ENCODE results near the gene GBGT1. TPM values are rescaled to one million over a fixed set of nuclear protein-coding genes. Genes with fewer than 3 reads are reported as not detected.
A peak's percentile ranks its signal among the peaks of the same experiment; 100 is the strongest.

The GBGT1 gene
- total and polyA plus RNA-seq, 4 experiments from 2014 or later = 0.16 to 6.3 (median 2.1) TPM

DNA sequence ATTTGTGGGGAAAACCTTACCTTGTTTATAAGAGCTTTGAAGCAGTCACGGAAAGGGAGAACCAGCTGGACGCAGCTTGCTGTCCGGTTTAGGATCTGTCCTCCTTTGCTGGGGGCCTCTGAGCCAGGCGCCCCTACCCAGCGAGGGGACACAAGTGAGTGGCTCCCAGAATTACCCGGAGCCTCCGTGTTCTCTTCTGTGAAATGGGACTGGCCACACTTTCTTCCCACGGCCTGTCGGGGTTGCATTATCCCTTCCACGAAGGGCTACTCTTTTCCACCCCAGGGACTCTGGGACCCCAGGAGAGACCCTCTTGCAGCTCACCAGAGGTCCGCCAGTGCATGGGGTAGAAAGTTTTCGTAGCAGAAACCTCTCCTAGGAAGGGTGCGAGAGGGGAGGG, 477 bp upstream of the GBGT1 start:
- Mint-ChIP-seq H3K4me1 (peaks cover 3 to 11% (median 7%) of the 10 kb centered on the region in 4 donors), H3K27me3 (no peaks in the 10 kb centered on the region), H3K27ac (peak overlapping the region in 1 of 7 donors; percentile 73), H3K36me3 (no peaks in the 10 kb centered on the region), H3K9me3 (no peaks in the 10 kb centered on the region), H3K4me3 (peak overlapping the region in 7 of 8 donors; percentile 35 to 82 (median 59))
- no peak overlapping the region for H3K27ac ChIP-seq (ENCODE audit: low read depth, low read length)
- DNase-seq = no peak
- POLR2A ChIA-PET (ENCODE audit: partially characterized antibody) = interaction anchor here (0.5 to 0.7 kb wide), 2 partner anchors 8 to 133 kb away, joined by 3 to 4 read pairs; partner anchors contain the start of gene GTF3C5
- no peaks in the 10 kb centered on the region for H3K27me3 ChIP-seq (ENCODE audit: insufficient read depth, low read length)
- CTCF ChIA-PET (ENCODE audit: partially characterized antibody) = interaction anchor here (0.7 to 1.1 kb wide), 2 partner anchors 13 to 61 kb away, joined by 3 read pairs; no protein-coding TSS in a partner anchor
- no peaks in the 10 kb centered on the region for H3K36me3 ChIP-seq (ENCODE audit: insufficient read depth, low read length)
- H3K4me1 ChIP-seq (ENCODE audit: insufficient read depth, low read length) = peaks cover 12% of the 10 kb centered on the region
- H3K4me3 ChIP-seq (ENCODE audit: low read length in 2 of 2) = peak overlapping the region in 1 of 2 donors; percentile 30
- H3K9me3 ChIP-seq (ENCODE audit: control insufficient read depth in 1 of 2, low read length in 2 of 2) = no peaks in the 10 kb centered on the region
- intact Hi-C loops (cut with micrococcal nuclease) = no loop called here

- Mint-ChIP-seq H3K4me3 (peak overlapping the region; percentile 15 to 83 (median 67)), H3K27me3 (no peaks in the 10 kb centered on the region), H3K36me3 (no peaks in the 10 kb centered on the region), H3K4me1 (peaks cover 3 to 11% (median 7%) of the 10 kb centered on the region in 4 donors), H3K27ac (peak overlapping the region in 1 of 7 donors; percentile 83), H3K9me3 (no peaks in the 10 kb centered on the region)
- Histone ChIP-seq H3K9me3 (ENCODE audit: control insufficient read depth in 1 of 2, low read length in 2 of 2) (no peaks in the 10 kb centered on the region), H3K27me3 (ENCODE audit: insufficient read depth, low read length) (no peaks in the 10 kb centered on the region), H3K4me1 (ENCODE audit: insufficient read depth, low read length) (peaks cover 12% of the 10 kb centered on the region), H3K27ac (ENCODE audit: low read depth, low read length) (no peak overlapping the region), H3K4me3 (ENCODE audit: low read length in 2 of 2) (peak overlapping the region in 1 of 2 donors; percentile 30), H3K36me3 (ENCODE audit: insufficient read depth, low read length) (no peaks in the 10 kb centered on the region)
- POLR2A ChIA-PET (ENCODE audit: partially characterized antibody) = no interaction called here
- DNase-seq = no peak
- CTCF ChIA-PET (ENCODE audit: partially characterized antibody) = no interaction called here
- intact Hi-C loops (cut with micrococcal nuclease) = no loop called here
Observed at GRCh38 chr9:133162861-133163503, 732 bp downstream of the GBGT1 start.

- ChIA-PET CTCF (ENCODE audit: partially characterized antibody) (interaction anchor here (1.1 to 19.9 kb wide), 2 partner anchors 26 to 53 kb away, joined by 3 to 596 read pairs; partner anchors contain the start of gene RALGDS), POLR2A (ENCODE audit: partially characterized antibody) (no interaction called here)
- Histone ChIP-seq H3K4me3 (ENCODE audit: low read length in 2 of 2) (no peak overlapping the region), H3K27me3 (ENCODE audit: insufficient read depth, low read length) (no peaks in the 10 kb centered on the region), H3K27ac (ENCODE audit: low read depth, low read length) (no peak overlapping the region), H3K9me3 (ENCODE audit: control insufficient read depth in 1 of 2, low read length in 2 of 2) (no peaks in the 10 kb centered on the region), H3K4me1 (ENCODE audit: insufficient read depth, low read length) (peaks cover 12% of the 10 kb centered on the region), H3K36me3 (ENCODE audit: insufficient read depth, low read length) (no peaks in the 10 kb centered on the region)
- Mint-ChIP-seq H3K36me3 (no peaks in the 10 kb centered on the region), H3K4me3 (peak overlapping the region in 7 of 8 donors; percentile 8 to 77 (median 63)), H3K9me3 (no peaks in the 10 kb centered on the region), H3K27ac (peak overlapping the region in 2 of 7 donors; percentile 34 to 60), H3K4me1 (peaks cover 3 to 11% (median 7%) of the 10 kb centered on the region in 4 donors), H3K27me3 (no peaks in the 10 kb centered on the region)
- intact Hi-C loops (cut with micrococcal nuclease) = no loop called here
- DNase-seq = no peak
Observed at GRCh38 chr9:133161547-133161950, 2.2 kb downstream of the GBGT1 start.

DNA sequence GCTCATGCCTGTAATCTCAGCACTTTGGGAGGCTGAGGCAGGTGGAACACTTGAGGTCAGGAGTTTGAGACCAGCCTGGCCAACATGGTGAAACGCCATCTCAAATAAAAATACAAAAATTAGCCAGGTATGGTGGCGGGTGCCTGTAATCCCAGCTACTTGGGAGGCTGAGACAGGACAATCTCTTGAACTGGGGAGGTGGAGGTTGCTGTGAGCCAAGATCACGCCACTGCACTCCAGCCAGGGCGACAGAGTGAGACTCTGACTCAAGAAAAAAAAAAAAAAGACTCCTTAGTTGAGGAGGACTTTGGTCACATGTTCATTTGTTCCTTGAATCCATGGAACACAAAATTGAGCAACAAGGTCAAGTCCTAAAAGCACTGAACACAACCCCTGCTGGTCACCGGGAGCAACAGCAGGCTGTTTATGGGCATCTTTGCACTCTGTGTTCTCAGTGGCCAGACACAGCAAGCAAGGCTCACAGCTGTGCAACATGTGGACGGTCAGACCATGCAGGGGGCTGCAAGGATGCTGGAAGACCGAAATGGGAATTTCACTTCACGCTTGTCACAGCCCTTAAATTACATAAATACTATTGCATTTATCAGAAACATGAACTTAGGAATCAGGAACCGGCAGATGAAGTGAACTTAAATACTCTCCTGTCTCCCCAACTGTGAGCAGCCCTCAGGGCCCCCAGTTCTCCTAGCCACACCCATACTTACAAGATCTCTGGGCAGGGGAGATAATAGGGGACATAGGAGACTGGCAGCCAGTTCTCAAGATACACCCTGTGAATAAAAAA, 2.8 kb downstream of the GBGT1 start:
- H3K4me1 ChIP-seq (ENCODE audit: insufficient read depth, low read length) = peaks cover 12% of the 10 kb centered on the region
- Mint-ChIP-seq H3K9me3 (no peaks in the 10 kb centered on the region), H3K27ac (peak overlapping the region in 3 of 7 donors; percentile 5 to 76 (median 55)), H3K36me3 (no peaks in the 10 kb centered on the region), H3K27me3 (no peaks in the 10 kb centered on the region), H3K4me3 (peak overlapping the region in 5 of 8 donors; percentile 8 to 81 (median 49)), H3K4me1 (peaks cover 3 to 11% (median 7%) of the 10 kb centered on the region in 4 donors)
- H3K4me3 ChIP-seq (ENCODE audit: low read length in 2 of 2) = no peak overlapping the region
- no peak overlapping the region for H3K27ac ChIP-seq (ENCODE audit: low read depth, low read length)
- H3K36me3 ChIP-seq (ENCODE audit: insufficient read depth, low read length) = no peaks in the 10 kb centered on the region
- intact Hi-C loops (cut with micrococcal nuclease) = no loop called here
- CTCF ChIA-PET (ENCODE audit: partially characterized antibody) = interaction anchor here (0.7 to 19.9 kb wide), 2 partner anchors 52 to 502 kb away, joined by 3 to 596 read pairs; partner anchors contain the start of gene RALGDS
- no peaks in the 10 kb centered on the region for H3K9me3 ChIP-seq (ENCODE audit: control insufficient read depth in 1 of 2, low read length in 2 of 2)
- DNase-seq = peak; percentile 31 to 45 (median 33)
- POLR2A ChIA-PET (ENCODE audit: partially characterized antibody) = interaction anchor here (1.0 kb wide), 1 partner anchor 13 kb away, joined by 4 read pairs; no protein-coding TSS in a partner anchor
- no peaks in the 10 kb centered on the region for H3K27me3 ChIP-seq (ENCODE audit: insufficient read depth, low read length)

- DNase-seq = no peak
- Mint-ChIP-seq H3K4me1 (peaks cover 3 to 11% (median 7%) of the 10 kb centered on the region in 4 donors), H3K36me3 (no peaks in the 10 kb centered on the region), H3K27me3 (no peaks in the 10 kb centered on the region), H3K4me3 (no peak overlapping the region), H3K9me3 (no peaks in the 10 kb centered on the region), H3K27ac (no peak overlapping the region)
- no peaks in the 10 kb centered on the region for H3K27me3 ChIP-seq (ENCODE audit: insufficient read depth, low read length)
- peaks cover 9% of the 10 kb centered on the region for H3K4me1 ChIP-seq (ENCODE audit: insufficient read depth, low read length)
- H3K27ac ChIP-seq (ENCODE audit: low read depth, low read length) = no peak overlapping the region
- ChIA-PET CTCF (ENCODE audit: partially characterized antibody) (interaction anchor here (1.2 to 19.9 kb wide), 5 partner anchors 11 to 137 kb away, joined by 4 to 596 read pairs (median 5); partner anchors contain the start of gene RALGDS), POLR2A (ENCODE audit: partially characterized antibody) (no interaction called here)
- intact Hi-C loops (cut with micrococcal nuclease) = no loop called here
- no peak overlapping the region for H3K4me3 ChIP-seq (ENCODE audit: low read length in 2 of 2)
- H3K9me3 ChIP-seq (ENCODE audit: control insufficient read depth in 1 of 2, low read length in 2 of 2) = no peaks in the 10 kb centered on the region
- H3K36me3 ChIP-seq (ENCODE audit: insufficient read depth, low read length) = no peaks in the 10 kb centered on the region
Observed at GRCh38 chr9:133158695-133159094, 5.0 kb downstream of the GBGT1 start.

DNA sequence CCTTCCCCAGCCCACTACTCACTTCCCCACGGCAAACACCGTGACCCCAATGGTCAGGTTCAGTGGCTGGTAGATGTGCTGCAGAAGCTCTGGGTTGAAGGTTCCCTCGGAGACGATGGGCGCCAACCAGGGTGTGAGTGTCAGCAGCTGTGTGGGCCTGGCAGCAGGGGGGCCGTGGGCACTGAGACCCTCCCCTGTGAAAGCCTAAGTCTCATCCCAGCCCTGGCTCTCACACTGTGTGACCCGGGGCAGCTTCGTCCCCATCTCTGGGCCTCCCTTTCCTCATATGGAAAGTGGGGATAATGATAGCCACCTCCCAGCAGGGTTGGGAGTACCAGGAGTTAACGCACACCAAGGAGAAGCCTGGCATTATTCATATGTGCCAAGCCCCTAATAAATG, 8.6 kb downstream of the GBGT1 start:
- no peaks in the 10 kb centered on the region for H3K36me3 ChIP-seq (ENCODE audit: insufficient read depth, low read length)
- no peaks in the 10 kb centered on the region for H3K9me3 Mint-ChIP-seq
- no peaks in the 10 kb centered on the region for H3K4me1 Mint-ChIP-seq
- H3K27ac ChIP-seq (ENCODE audit: low read depth, low read length) = no peak overlapping the region
- DNase-seq = no peak
- H3K27me3 ChIP-seq (ENCODE audit: insufficient read depth, low read length) = no peaks in the 10 kb centered on the region
- H3K4me3 ChIP-seq (ENCODE audit: low read length in 2 of 2) = no peak overlapping the region
- intact Hi-C loops (cut with micrococcal nuclease) = no loop called here
- ChIA-PET CTCF (ENCODE audit: partially characterized antibody) (interaction anchor here (1.1 to 19.9 kb wide), 3 partner anchors 8 to 133 kb away, joined by 4 to 596 read pairs (median 11); partner anchors contain the start of gene RALGDS), POLR2A (ENCODE audit: partially characterized antibody) (no interaction called here)
- H3K27ac Mint-ChIP-seq = no peak overlapping the region
- no peaks in the 10 kb centered on the region for H3K27me3 Mint-ChIP-seq
- no peaks in the 10 kb centered on the region for H3K36me3 Mint-ChIP-seq
- no peaks in the 10 kb centered on the region for H3K4me1 ChIP-seq (ENCODE audit: insufficient read depth, low read length)
- no peaks in the 10 kb centered on the region for H3K9me3 ChIP-seq (ENCODE audit: control insufficient read depth in 1 of 2, low read length in 2 of 2)
- no peak overlapping the region for H3K4me3 Mint-ChIP-seq
